H1 (cell line): ENCODE measurements around the gene KISS1. TPM values are rescaled to one million over a fixed set of nuclear protein-coding genes. Genes with fewer than 3 reads are reported as not detected.

Experiments
- BACH1 ChIP-seq: IDR thresholded peaks from 2 replicates; pipeline ENCODE4 v1.6.1; 2012; ENCODE audit warnings: low read length, improper control_type of control experiment
- BCL11A ChIP-seq, 2 experiments: IDR thresholded peaks; one replicate each; pipeline ENCODE4 v1.6.1; 2011; ENCODE audit warnings: low read depth in 2 of 2, low read length in 2 of 2, mild to moderate bottlenecking in 2 of 2
- BRCA1 ChIP-seq: IDR thresholded peaks from 2 replicates; pipeline ENCODE4 v1.6.1; 2012; ENCODE audit warnings: low read depth, low read length, improper control_type of control experiment
- CHD1 ChIP-seq: IDR thresholded peaks from 2 replicates; pipeline ENCODE4 v1.6.1; 2012; ENCODE audit warnings: low read depth, low read length, improper control_type of control experiment
- EZH2 ChIP-seq: fragments of 200-600 bp; sonication (generic); IDR thresholded peaks from 2 replicates; pipeline ENCODE4 v1.7.1; 2012; ENCODE audit warnings: low read depth, mild to moderate bottlenecking, moderate library complexity, low read length, inconsistent platforms; ENCODE audit not compliant: severe bottlenecking
- GABPA ChIP-seq: IDR thresholded peaks from 2 replicates; pipeline ENCODE4 v1.6.1; 2011; ENCODE audit warnings: mild to moderate bottlenecking, low read length, moderate library complexity, borderline replicate concordance; ENCODE audit not compliant: insufficient read depth
- KDM4A ChIP-seq: IDR thresholded peaks from one replicate; pipeline ENCODE4 v1.7.1; 2012; ENCODE audit warnings: low read depth, mild to moderate bottlenecking, moderate library complexity, low read length, inconsistent platforms; ENCODE audit not compliant: severe bottlenecking
- POLR2A ChIP-seq, 2 experiments: IDR thresholded peaks; 1 replicate in 1 of 2; 2 replicates in 1 of 2; pipeline ENCODE4 v1.6.1; 2011; ENCODE audit warnings: low read depth in 2 of 2, low read length in 2 of 2, mild to moderate bottlenecking in 2 of 2; ENCODE audit errors: control extremely low read depth in 1 of 2
- RAD21 ChIP-seq, 2 experiments: IDR thresholded peaks in 1 of 2; conservative IDR thresholded peaks in 1 of 2; 2 replicates each; pipeline ENCODE4 v1.6.1; 2011; ENCODE audit warnings: low read depth in 2 of 2, low read length in 2 of 2, improper control_type of control experiment in 1 of 2, inconsistent platforms in 1 of 2, mild to moderate bottlenecking in 1 of 2, moderate library complexity in 1 of 2
- RFX5 ChIP-seq: IDR thresholded peaks from 2 replicates; pipeline ENCODE4 v1.6.1; 2011; ENCODE audit warnings: low read depth, low read length, improper control_type of control experiment, borderline replicate concordance
- SAP30 ChIP-seq: fragments of 300-600 bp; sonication (generic); IDR thresholded peaks from 2 replicates; pipeline ENCODE4 v1.7.1; 2012; ENCODE audit warnings: low read length, moderate library complexity, mild to moderate bottlenecking, inconsistent platforms; ENCODE audit not compliant: insufficient read depth, insufficient replicate concordance
- SIX5 ChIP-seq: IDR thresholded peaks from 2 replicates; pipeline ENCODE4 v1.6.1; 2011; ENCODE audit warnings: mild to moderate bottlenecking, low read depth, low read length
- TAF7 ChIP-seq: optimal IDR thresholded peaks from 2 replicates; pipeline ENCODE3; 2011; ENCODE audit warnings: low read depth, mild to moderate bottlenecking, inconsistent platforms, low read length, moderate library complexity, borderline replicate concordance
- TBP ChIP-seq: IDR thresholded peaks from 2 replicates; pipeline ENCODE4 v1.6.1; 2011; ENCODE audit warnings: low read depth, low read length, improper control_type of control experiment
- TCF12 ChIP-seq: IDR thresholded peaks from 2 replicates; pipeline ENCODE4 v1.6.1; 2011; ENCODE audit warnings: low read depth, mild to moderate bottlenecking, low read length
- polyA plus RNA-seq, 7 experiments: library from polyadenylated mRNA; depleted of rRNA in 3 of 7; stranded (reverse) in 5 of 7; unstranded in 2 of 7; fragments of >200 nt in 5 of 7; fragments of 200-250 nt in 2 of 7; gene quantifications; 1 replicate in 5 of 7; 2 replicates in 1 of 7; 4 replicates in 1 of 7; pipeline versions ENCODE4 v1.2.1 to v1.2.3, GENCODE V29; 2011 to 2013; ENCODE audit warnings: missing spikeins in 2 of 7, mixed read lengths in 2 of 7
- total RNA-seq: library from RNA; stranded (reverse); fragmentation: NEBNext Ultra II Directional; extraction: Animal tissue kit (Norgen Biotek cat#: 25700); gene quantifications from 2 replicates; pipeline ENCODE4 v1.2.1, GENCODE V29; 2021

KISS1 gene
- total and polyA plus RNA-seq, 2 of the 8 experiments (the other 6 are each of a cell fraction or from before 2014, with no cell fraction given): 0.71 TPM; not detected in 1

DNA sequence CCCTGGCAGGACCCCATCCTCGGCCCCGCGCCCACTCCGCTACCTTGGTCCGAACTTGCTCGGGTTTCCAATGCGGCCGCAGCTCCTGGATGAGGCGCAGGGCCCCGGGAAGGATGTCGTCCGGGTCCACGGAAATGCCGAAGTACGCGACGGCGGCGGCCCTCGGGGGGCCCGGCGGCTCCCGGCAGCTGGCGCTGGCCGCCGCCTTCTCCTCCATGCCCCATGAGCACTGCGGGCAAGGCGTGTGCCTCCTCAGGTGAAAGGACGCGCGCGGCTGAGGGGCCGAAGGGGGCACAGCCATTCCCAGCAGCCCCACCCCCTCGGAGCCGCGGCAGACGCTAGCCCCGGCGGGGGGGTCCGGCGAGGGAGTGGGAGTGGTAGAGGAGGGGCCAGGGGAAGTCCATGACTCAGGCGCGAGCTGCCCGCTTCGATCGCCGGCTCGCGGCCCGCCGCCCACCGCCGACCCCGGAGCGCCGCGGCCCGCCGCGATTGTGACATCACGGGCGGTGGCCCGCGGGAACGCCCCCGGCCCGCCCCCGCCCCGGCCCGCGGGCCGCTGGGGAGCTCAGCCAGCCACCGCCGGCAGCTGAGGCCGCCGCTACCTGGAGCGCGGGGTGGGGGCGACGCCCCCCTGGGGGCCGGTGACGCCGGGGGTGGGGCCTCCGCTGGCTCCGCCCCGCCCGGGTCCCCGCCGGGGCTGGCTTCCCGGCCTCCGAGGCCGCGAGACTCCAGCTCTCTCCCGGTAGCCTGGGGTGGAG, 44.6 kb downstream of the KISS1 start, which contains the start of gene ETNK2 (continued):
- no peak for TF ChIP-seq BACH1
- TF ChIP-seq BRCA1: no peak
- TF ChIP-seq SAP30: no peak
- TF ChIP-seq CHD1: no peak
- TF ChIP-seq TAF7: no peak
- peak; percentile 86 for TF ChIP-seq KDM4A
- TF ChIP-seq RAD21 (IDR thresholded peaks at IDR 0.05 in 1 of 2, conservative IDR thresholded peaks at IDR 0.05 in 1 of 2; ENCODE audit: low read depth in 2 of 2, low read length in 2 of 2): no peak
- no peak for TF ChIP-seq POLR2A (IDR thresholded peaks at IDR 0.05; ENCODE audit: control extremely low read depth in 1 of 2, low read depth in 2 of 2, low read length in 2 of 2)
- no peak for TF ChIP-seq SIX5
- TF ChIP-seq RFX5: no peak
- TF ChIP-seq TBP: no peak
- TF ChIP-seq BCL11A (IDR thresholded peaks at IDR 0.05; ENCODE audit: low read depth in 2 of 2, low read length in 2 of 2): no peak
- TF ChIP-seq TCF12: no peak
- TF ChIP-seq EZH2: no peak
- no peak for TF ChIP-seq GABPA
